HS-5 (cell line): ENCODE results near the gene DUOX1.
"Not testable (repeated sequence)": the region's sequence is repeated elsewhere in the genome, so short reads cannot be mapped to it uniquely, and the experiment has no call there.

Experiments
- DNase-seq: peaks from one replicate; pipeline ENCODE4 v3.0.0-alpha.2; 2012; ENCODE audit warnings: low read depth

Gene DUOX1

DNA sequence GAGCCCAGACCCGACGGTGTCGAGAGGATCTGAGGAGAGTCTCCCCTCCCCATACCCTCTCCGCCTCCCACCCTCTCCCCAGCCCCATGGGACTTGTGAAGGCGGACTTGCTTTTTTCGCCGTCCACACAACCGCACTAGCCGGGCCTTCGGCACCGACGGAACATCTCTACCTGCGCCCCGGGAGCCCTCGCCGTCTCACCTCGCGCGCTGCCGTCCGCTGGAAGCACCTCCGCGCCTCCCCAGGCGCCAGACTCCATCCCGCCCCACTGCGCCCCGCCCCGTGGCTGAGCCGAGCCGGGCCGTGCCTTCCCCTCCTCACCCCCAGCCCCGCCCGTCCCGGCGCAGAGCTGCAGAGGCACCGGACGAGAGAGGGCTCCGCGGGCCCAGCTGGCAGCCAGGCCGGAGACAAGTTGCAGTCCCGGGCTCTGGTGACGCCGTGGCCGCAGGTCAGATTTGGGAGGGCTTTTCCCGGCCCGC is at the start of gene DUOX1, which contains the start of gene DUOXA1:
Gene DUOX1, plus strand, starts transcription at position 344 of the 479 bp plus-strand sequence. CDS start 1,973 bp downstream, outside the sequence.
Gene DUOXA1, minus strand, starts transcription at position 229 of the 479 bp plus-strand sequence. CDS start 6,865 bp downstream, outside the sequence.
- DNase-seq = no peak

DNA sequence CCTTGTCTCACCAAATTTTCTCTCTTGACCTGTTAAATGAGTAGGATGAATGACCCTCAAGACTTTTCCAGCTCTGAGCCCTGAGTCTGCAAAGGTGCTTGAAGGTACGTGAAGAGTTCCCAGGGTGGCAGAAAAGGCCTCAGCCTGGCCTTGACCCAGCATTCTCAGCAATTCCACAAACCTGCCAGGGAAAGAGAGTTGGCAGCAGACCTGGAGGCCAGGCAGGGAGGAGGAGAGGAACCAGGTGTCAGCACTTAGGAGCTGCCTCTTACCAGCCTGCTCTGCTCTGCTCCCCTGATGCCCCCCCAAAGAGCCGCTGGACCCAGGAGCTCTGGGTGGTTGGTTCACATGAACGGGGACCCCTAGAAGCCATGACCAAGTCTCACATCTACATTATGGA is 49.2 kb upstream of the DUOX1 start:
- not testable (repeated sequence) for DNase-seq

DNA sequence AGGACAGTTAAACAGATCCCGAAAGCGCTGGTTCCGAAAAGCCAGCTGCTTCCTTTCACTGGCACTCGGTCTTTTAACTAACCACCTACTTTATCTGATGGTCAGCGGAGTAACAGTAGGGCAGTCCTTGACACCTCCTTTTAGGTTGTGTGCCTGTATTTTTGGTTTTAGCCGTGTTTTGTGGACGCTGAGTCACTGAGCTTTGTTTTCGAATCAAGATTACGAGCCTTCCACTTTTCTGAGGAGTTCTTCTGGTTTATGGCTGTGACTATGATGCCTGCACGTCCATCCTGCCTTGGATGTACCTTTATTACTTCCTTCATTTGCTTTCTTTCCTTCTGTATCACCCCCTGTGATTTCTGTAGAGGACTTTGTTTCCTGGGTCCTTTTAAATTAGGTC is 47.4 kb upstream of the DUOX1 start:
- DNase-seq = not testable (repeated sequence)

DNA sequence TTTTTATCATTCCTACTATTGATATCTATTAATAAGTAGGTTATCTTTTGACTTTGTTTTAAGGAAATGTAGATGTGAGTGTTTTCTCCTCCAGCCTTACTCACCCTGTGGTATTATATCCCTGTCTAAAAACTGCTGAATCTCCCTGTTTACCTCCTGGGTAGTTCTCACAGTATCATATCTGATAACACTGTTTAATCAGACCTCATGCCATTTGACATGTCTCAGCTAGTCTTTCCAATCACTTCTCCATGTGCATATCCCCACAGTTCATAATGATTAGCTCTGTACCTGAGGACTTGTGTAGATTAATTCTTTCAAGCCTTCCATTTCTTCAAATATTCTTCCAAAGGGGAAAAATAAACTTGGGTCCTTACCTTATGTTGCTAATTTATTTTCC is 46.6 kb upstream of the DUOX1 start:
- DNase-seq = no peak

DNA sequence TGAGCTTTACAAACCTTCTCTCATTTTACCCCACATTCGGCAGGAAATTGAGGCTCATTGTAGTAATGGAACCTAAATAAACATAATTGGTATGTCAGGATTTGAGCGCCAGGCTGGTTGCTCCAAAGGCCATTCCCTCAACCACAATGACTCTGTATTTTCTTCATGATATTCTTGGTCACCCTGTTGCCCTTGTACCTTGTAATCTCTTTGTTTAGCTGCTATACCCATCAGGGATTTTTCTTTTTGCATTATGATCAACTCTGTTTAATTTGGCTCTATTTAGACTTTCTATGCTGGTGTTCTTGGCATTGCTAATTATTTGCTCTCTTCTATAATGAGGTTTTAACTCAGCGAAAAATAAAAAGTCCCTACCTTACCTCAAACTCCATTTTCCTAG is 45.6 kb upstream of the DUOX1 start:
- DNase-seq = no peak

GRCh38 chr15:45087513-45087912 is 42.3 kb upstream of the DUOX1 start:
- DNase-seq = no peak

- DNase-seq = no peak
These were observed 40.7 kb upstream of the DUOX1 start for GRCh38 chr15:45088801-45089711.

- no peak for DNase-seq
These were observed 40.0 kb upstream of the DUOX1 start for GRCh38 chr15:45089712-45090373.

DNA sequence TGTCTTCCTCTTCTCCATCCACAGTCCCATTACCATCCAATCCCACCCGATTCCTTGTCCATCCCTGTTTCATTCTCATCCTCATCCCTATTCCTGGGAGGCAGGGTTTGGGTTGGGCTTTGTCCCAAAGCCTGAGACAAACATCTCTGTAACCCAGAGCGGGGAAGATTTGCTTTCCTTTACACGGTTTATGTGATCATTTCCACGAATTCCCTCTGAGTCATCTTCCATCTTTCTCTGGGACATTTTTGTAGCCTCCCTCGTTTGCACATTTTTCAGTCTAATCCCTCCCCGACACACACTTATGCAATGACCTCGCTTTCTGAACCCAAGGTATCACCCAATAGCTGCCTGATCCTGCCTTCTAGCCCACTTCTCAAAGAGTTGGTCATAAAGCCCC is 38.6 kb upstream of the DUOX1 start:
- no peak for DNase-seq

- no peak for DNase-seq
These were observed 38.2 kb upstream of the DUOX1 start for GRCh38 chr15:45091576-45091975.

DNA sequence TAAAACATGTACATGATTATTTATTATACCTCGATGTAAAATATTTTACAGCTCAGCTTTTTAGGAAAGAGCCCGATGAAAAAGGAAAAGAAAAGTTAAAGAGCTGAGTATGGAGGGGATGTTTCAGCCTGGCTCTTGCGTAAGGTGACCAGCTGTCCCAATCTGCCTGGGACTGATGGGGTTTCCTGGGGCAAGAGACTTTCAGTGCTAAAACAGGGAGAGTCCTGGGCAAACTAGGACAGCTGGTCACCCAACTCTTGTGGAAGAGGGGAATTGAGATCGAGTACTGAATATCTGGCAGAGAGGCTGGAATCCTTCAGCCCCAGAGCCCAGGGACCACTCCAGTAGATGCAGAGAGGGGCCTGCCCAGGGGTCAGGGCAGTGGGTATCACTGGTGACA is 36.8 kb upstream of the DUOX1 start:
- no peak for DNase-seq

DNA sequence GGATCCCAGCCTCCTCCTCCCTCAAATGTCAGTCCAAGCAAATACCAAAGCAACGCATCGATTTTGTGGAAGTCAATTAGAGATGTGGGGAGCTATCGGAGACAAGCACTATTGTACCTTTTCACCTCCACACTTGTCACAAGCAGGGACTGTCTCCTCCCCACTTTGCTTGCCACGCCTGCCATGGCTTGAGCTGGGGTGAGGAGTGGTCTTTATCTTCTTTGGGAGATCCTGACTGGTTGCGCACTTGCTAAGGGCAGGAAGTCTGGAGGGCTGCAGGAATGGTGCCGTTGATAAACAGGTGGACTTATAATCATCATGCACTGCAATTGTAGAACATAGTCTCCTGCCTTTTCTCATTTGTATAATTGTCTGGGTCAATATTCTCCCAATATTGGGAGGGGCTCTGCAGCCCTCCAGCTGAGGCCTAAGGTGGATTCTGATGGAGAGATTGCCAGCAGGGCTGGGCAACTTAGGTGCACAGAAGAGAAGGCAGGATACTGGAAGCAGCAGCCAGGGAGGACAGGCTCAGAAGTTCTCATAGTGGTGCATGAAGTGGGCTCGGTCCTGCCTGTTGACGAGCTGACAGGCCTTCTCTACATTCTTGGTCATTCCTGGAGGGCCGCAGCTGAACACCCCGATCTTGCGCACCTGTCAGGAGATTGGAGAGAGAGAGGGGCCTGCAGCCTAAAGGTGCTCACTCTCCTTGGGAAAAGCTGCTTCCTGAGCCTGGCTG is 36.0 kb upstream of the DUOX1 start:
- no peak for DNase-seq

GRCh38 chr15:45094358-45094730 is 35.5 kb upstream of the DUOX1 start:
- no peak for DNase-seq

GRCh38 chr15:45095661-45096060 is 34.1 kb upstream of the DUOX1 start:
- DNase-seq = no peak

DNA sequence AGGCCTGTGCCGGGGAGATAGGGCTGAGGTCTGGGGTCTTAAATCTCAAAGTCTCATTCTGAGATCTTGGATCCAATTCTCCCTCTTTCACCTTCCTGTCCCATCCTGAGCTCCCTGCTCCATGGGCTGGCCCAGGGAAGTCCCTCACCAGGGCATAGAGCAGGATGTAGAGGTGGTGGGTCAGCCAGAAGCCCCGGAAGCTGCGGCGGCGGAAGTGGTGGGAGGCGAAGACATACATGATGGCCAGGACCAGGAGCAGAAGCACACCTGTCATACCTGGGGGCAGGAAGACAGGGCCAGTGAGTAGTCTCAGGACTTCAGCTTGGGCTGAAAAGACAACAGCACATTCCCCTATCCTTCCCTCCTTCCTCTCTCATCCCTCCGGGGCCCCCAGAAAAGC is 32.3 kb upstream of the DUOX1 start:
- DNase-seq = no peak

GRCh38 chr15:45099549-45100165 is 30.1 kb upstream of the DUOX1 start:
- DNase-seq = no peak

DNA sequence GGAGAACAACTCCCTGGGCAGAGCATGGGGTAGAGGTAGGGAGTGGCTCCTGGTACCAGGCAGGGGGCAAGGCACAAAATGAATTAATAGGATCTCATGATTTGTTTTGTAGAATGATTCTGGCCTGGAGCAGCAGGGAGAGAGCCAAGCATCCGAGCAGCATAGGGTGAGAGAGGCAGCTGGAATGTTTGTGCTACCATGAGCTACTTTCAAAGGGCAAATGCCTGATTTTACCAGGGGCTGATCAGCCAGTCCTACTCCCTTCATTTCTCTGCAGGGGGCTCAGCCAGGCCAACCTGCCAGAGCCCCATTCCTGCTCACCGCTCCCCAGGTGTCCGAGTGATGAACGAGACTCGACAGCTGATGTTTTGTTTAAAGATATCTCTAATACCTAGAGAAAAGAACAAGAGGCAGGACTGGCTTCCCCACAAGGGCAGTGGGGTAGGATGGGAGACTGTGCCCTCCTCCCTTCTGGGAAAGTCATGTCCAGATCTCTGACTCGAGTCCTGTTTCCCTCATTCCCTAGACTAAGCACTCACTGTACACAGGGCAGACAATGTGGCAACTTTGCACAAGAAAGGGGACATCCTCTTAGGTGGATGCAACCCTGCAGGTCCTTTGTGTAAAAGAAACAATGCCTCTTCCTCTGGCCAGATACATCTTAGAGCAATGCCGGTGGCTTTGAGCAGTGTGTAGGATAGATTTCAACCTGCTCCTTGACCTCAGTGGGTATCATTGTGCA is 28.7 kb upstream of the DUOX1 start:
- no peak for DNase-seq

DNA sequence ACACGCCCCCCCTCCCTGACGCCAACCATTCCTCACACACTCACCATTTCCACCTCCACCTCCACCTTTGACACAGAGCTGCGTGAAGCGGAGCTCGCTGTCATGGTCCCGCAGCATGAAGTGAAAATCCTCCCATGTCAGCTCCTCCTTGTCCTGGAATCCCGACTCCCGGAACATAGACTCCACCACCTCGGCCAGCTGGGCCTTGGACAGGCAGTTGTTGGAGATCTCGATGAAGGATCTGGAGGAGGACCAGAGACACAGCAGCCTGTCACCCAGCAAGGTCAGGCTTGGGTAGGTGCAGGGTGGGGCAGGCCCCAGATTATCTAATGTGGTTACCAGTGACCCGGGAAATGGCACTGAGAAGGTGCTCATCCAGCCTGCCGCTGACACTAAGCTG is 28.0 kb upstream of the DUOX1 start:
- no peak for DNase-seq

DNA sequence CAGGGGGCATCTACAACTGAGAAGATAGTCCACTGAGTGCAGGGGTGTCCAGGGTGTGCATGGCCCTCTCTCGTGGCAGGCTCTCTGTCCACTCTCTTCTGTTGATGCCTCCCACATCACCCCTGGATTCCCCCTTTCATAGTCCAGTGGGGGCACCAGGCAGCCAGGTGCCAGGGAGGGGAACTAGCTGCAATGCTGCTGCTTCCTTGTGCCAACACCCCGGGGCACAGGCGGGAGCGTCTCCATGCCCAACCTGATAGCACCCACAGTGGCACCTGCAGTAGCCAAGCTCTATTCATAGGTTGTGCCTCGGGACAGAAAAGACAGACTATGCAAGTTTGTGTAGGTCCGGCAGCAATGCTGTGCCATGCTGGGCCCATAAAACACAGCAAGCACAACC is 27.6 kb upstream of the DUOX1 start:
- no peak for DNase-seq

DNA sequence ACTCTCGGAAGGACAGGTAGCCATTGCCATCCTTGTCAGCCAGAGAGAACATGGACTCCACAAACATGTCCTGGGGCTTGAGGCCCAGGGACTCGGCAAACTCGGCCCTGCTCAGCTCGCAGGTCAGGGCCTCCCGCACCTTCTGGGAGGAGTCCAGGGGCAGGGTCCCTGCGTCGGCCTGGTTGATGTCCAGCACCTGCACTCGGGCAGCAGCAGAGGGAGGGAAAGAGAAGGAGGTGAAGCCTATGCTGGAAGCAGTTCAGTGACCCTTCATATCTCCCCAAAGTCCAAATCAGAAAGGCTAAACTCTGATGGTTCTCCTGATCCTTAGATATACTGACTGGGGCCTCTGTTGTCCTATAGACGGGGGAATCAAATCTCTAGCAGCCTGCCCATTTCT is 25.6 kb upstream of the DUOX1 start:
- not testable (repeated sequence) for DNase-seq

DNA sequence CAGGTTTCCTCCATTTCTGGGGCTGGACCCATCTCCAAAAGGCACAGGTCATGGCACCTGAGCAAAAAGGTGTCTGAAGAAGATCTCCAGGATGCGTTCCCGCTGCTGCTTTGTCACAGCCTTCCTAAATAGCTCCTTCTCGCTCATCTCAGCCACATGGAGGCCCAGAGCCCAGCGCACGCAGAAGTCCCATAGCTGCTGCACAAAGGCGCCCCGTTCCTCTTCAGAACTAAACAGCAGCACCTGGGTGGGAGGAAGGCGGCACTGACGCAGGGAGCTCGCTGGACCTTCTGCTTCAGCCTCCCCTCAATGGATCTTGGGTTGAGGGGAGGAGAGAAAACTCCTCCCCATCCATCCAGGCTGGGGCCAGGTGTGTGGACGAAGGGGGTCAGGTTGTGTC is 24.2 kb upstream of the DUOX1 start:
- DNase-seq = no peak
